Measurements from ENCODE around the gene FCRL3. TPM values are rescaled to one million over a fixed set of nuclear protein-coding genes. Genes with fewer than 3 reads are reported as not detected.

FCRL3 gene
- total and polyA plus RNA-seq, 10 of the 15 experiments (the other 5 are each of a cell fraction or from before 2014, with no cell fraction given) = 0.04 to 2.3 (median 0.07) TPM; not detected in 5

DNA sequence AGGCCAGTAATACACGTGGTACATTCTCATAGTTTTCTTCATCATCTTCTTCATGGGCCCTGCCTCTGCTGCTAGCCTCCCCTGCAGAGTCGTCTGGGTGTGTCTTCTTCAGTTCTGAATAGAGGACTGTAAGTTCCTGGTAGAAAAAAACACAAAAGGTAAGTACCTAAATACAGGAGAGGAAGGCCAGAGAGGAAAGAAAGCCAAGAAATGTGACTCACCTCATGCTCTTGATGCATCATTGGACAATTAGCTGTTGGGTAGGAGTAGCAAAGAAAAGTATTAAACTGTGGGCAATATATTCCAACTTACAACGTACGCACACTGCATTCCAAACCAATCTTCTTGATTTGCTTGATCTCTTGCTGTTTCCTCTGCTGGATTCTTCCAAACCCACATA, 21.8 kb downstream of the FCRL3 start:
- no TSS peak for BruUV-seq (replicated peaks)
- no peak for ATAC-seq
- Histone ChIP-seq H4K20me1 (ENCODE audit: control insufficient read depth, insufficient read depth) (no peaks in the 10 kb centered on the region), H3K27me3 (replicated peaks in 1 of 2; ENCODE audit: control insufficient read depth in 2 of 2, insufficient read depth in 2 of 2, low read length in 1 of 2) (peaks cover 0 to 6% of the 10 kb centered on the region in 2 experiments; a peak in 1 of 4 replicates), H3K4me2 (ENCODE audit: control insufficient read depth, insufficient read depth) (no peak overlapping the region), H3K4me3 (no peak overlapping the region), H3K9ac (ENCODE audit: control insufficient read depth, insufficient read depth, low read length) (no peak overlapping the region), H3K9me3 (replicated peaks; ENCODE audit: control insufficient read depth, insufficient read depth, low read length) (no peaks in the 10 kb centered on the region; the same call in 2 of the 3 replicates), H2AFZ (ENCODE audit: control insufficient read depth, low read depth, low read length) (no peak overlapping the region), H3K79me2 (ENCODE audit: control insufficient read depth, insufficient read depth, low read length) (no peaks in the 10 kb centered on the region), H3K4me1 (ENCODE audit: control insufficient read depth, insufficient read depth, low read length) (no peaks in the 10 kb centered on the region), H3K27ac (ENCODE audit: control insufficient read depth, insufficient read depth) (no peak overlapping the region), H3K36me3 (ENCODE audit: control insufficient read depth in 2 of 2, insufficient read depth in 2 of 2, low read length in 1 of 2) (no peaks in the 10 kb centered on the region)
- DNase-seq (ENCODE audit: low read depth, low spot score) = no peak
- ChIA-PET CTCF (no interaction called here), RAD21 (ENCODE audit: unreplicated experiment) (no interaction called here), POLR2A (no interaction called here), SMC1A (ENCODE audit: uncharacterized antibody, unreplicated experiment) (no interaction called here)
- no peak for TF ChIP-seq EED (IDR thresholded peaks at IDR 0.05; ENCODE audit: low read depth)
- no peak for TF ChIP-seq ZNF217 (IDR thresholded peaks at IDR 0.05)
- no peak for TF ChIP-seq TCF3 (IDR thresholded peaks at IDR 0.05; ENCODE audit: borderline replicate concordance, insufficient read depth, low read depth, low read length)
- TF ChIP-seq ESRRA (IDR thresholded peaks at IDR 0.05; ENCODE audit: low read length) = no peak
- no peak for TF ChIP-seq JUND (IDR thresholded peaks at IDR 0.05; ENCODE audit: low read depth, low read length)
- TF ChIP-seq DPF2 (IDR thresholded peaks at IDR 0.05) = no peak
- no peak for TF ChIP-seq JUNB (IDR thresholded peaks at IDR 0.05)
- TF ChIP-seq MTA3 (IDR thresholded peaks at IDR 0.05; ENCODE audit: borderline replicate concordance, low read length) = no peak
- TF ChIP-seq ZBTB4 (CRISPR knock-in tag; IDR thresholded peaks at IDR 0.05) = no peak
- no peak for TF ChIP-seq BCL11A (IDR thresholded peaks at IDR 0.05; ENCODE audit: low read depth, low read length)
- WGBS (ENCODE audit: insufficient coverage, insufficient replicate concordance, low lambda C conversion rate, missing lambda C conversion rate) = 42% methylated on average over 4 of the region's 4 CpGs
- intact Hi-C loops (cut with micrococcal nuclease; ENCODE audit: unreplicated experiment) = no loop called here
- FAIRE-seq = no peak
- in situ Hi-C loops (cut with MboI) = no loop called here
